H1 (cell line): ENCODE data around the gene ISY1. TPM values are rescaled to one million over a fixed set of nuclear protein-coding genes. Genes with fewer than 3 reads are reported as not detected.

Experiments
- ATF2 ChIP-seq: IDR thresholded peaks from 2 replicates; pipeline ENCODE4 v1.6.1; 2012; ENCODE audit warnings: low read length, inconsistent platforms
- BACH1 ChIP-seq: IDR thresholded peaks from 2 replicates; pipeline ENCODE4 v1.6.1; 2012; ENCODE audit warnings: low read length, improper control_type of control experiment
- BCL11A ChIP-seq, 2 experiments: IDR thresholded peaks; one replicate each; pipeline ENCODE4 v1.6.1; 2011; ENCODE audit warnings: low read depth in 2 of 2, low read length in 2 of 2, mild to moderate bottlenecking in 2 of 2
- CBX5 ChIP-seq: fragments of 300-800, 300-1000 bp; sonication (generic); IDR thresholded peaks from 2 replicates; pipeline ENCODE4 v1.7.1; 2016; ENCODE audit warnings: antibody characterized with exemption, low read length, low read depth
- CREB1 ChIP-seq: IDR thresholded peaks from 2 replicates; pipeline ENCODE4 v1.6.1; 2012; ENCODE audit warnings: inconsistent platforms
- MAFK ChIP-seq: IDR thresholded peaks from 2 replicates; pipeline ENCODE4 v1.6.1; 2012; ENCODE audit warnings: low read depth, mild to moderate bottlenecking, improper control_type of control experiment, low read length
- POU5F1 ChIP-seq: IDR thresholded peaks from 2 replicates; pipeline ENCODE4 v1.6.1; 2011; ENCODE audit warnings: low read depth, mild to moderate bottlenecking, low read length, moderate library complexity
- SP1 ChIP-seq: IDR thresholded peaks from 2 replicates; pipeline ENCODE4 v1.6.1; 2011; ENCODE audit warnings: low read depth, low read length
- SRF ChIP-seq: IDR thresholded peaks from 2 replicates; pipeline ENCODE4 v1.6.1; 2011; ENCODE audit warnings: mild to moderate bottlenecking, low read depth, low read length, moderate library complexity
- SUZ12 ChIP-seq: fragments of 200-600 bp; sonication (generic); IDR thresholded peaks from 2 replicates; pipeline ENCODE4 v1.6.1; 2012; ENCODE audit warnings: mild to moderate bottlenecking, inconsistent platforms, low read length, moderate library complexity, mixed read lengths
- TCF12 ChIP-seq: IDR thresholded peaks from 2 replicates; pipeline ENCODE4 v1.6.1; 2011; ENCODE audit warnings: low read depth, mild to moderate bottlenecking, low read length
- TEAD4 ChIP-seq: IDR thresholded peaks from 2 replicates; pipeline ENCODE4 v1.6.1; 2012; ENCODE audit warnings: low read depth, low read length, inconsistent platforms, mixed read lengths
- USF2 ChIP-seq: IDR thresholded peaks from 2 replicates; pipeline ENCODE4 v1.6.1; 2011; ENCODE audit warnings: low read length, improper control_type of control experiment
- ZNF274 ChIP-seq: IDR thresholded peaks from 2 replicates; pipeline ENCODE4 v1.7.0; 2012; ENCODE audit warnings: low read length, borderline replicate concordance; ENCODE audit errors: extremely low read depth
- polyA plus RNA-seq, 7 experiments: library from polyadenylated mRNA; depleted of rRNA in 3 of 7; stranded (reverse) in 5 of 7; unstranded in 2 of 7; fragments of >200 nt in 5 of 7; fragments of 200-250 nt in 2 of 7; gene quantifications; 1 replicate in 5 of 7; 2 replicates in 1 of 7; 4 replicates in 1 of 7; pipeline versions ENCODE4 v1.2.1 to v1.2.3, GENCODE V29; 2011 to 2013; ENCODE audit warnings: missing spikeins in 2 of 7, mixed read lengths in 2 of 7
- total RNA-seq: library from RNA; stranded (reverse); fragmentation: NEBNext Ultra II Directional; extraction: Animal tissue kit (Norgen Biotek cat#: 25700); gene quantifications from 2 replicates; pipeline ENCODE4 v1.2.1, GENCODE V29; 2021

Gene ISY1
- total and polyA plus RNA-seq, 2 of the 8 experiments (the other 6 are each of a cell fraction or from before 2014, with no cell fraction given) = 16.6 to 38.7 TPM

DNA sequence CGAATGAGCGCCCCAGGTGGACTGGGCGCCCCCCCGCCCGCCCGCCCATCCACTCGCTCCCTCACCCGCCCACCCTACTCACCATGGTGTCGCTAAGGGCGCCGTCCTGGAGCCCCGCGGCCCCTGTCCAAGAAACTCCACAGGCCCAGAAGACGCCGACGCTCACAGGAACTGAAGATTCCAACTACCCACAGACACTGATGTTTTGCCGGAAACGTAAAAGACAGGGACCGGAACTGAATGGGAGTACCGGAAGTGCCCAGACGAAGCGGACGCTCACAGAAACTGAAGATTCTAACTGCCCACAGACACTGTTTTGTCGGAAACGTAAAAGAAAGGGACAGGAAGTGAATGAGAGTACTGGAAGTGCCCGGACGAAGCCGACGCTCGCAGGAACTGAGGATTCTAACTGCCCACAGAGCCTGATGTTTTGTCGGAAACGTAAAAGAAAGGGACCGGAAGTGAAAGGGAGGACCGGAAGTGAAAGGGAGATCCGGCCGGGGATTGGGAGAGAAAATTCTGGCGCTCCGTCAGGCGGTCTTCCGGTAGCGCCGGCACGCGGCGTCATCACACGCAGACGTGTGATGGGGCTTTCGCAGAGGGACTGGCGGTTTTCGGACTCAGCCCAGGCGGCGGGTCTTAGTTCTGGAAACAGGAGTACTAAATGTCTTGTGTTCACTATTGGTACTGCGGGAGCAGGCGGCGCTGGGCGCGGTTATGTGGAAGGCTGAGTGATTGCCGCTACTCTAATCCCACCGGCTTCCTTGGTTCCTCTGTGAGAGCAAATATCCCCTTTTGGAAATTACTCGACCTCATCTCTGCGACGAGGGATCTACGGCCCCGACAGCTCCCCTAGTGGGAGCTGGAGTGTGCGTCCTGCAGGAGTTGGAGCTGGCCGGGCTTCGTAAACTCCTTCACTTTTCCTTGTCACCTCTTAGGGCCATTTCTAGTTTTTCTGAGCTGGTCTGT lies at the start of gene ISY1 (continued):
- TF ChIP-seq BACH1 (no peak), ATF2 (peak; percentile 77), BCL11A (IDR thresholded peaks at IDR 0.05; ENCODE audit: low read depth in 2 of 2, low read length in 2 of 2) (no peak), USF2 (no peak), TEAD4 (0 out of 2 replicates have a peak, but pooled peaks have one; percentile 2), CBX5 (no peak), SRF (peak; percentile 36; the same call in 1 of the 2 replicates), SUZ12 (no peak), SP1 (peak; percentile 45), TCF12 (no peak), CREB1 (peak; percentile 96), POU5F1 (no peak), ZNF274 (no peak), MAFK (no peak)
